Osteoblast (primary cell): ENCODE measurements around the gene MPZL3. TPM values are rescaled to one million over a fixed set of nuclear protein-coding genes. Genes with fewer than 3 reads are reported as not detected.

ENCODE experiments used
- DNase-seq: peaks from one replicate; pipeline ENCODE4 v3.0.0; 2011; ENCODE audit warnings: low spot score, mixed read lengths; ENCODE audit not compliant: insufficient read length; ENCODE audit errors: missing footprints
- H2AFZ ChIP-seq: 2 replicates; pipeline ENCODE4 v1.6.0; 2011; ENCODE audit warnings: mild to moderate bottlenecking, low read length
- H3K27ac ChIP-seq: 2 replicates; pipeline ENCODE4 v1.5.1; 2011; ENCODE audit warnings: mild to moderate bottlenecking, low read depth, low read length, moderate library complexity
- H3K27me3 ChIP-seq: 2 replicates; pipeline ENCODE4 v1.6.0; 2012; ENCODE audit warnings: mild to moderate bottlenecking, control low read depth, inconsistent platforms, low read length, moderate library complexity; ENCODE audit not compliant: insufficient read depth
- H3K36me3 ChIP-seq: 2 replicates; pipeline ENCODE4 v1.5.1; 2011; ENCODE audit warnings: mild to moderate bottlenecking, low read length, control low read depth, moderate library complexity; ENCODE audit not compliant: insufficient read depth
- H3K4me1 ChIP-seq: 2 replicates; pipeline ENCODE4 v1.5.1; 2011; ENCODE audit warnings: mild to moderate bottlenecking, low read length, control low read depth, moderate library complexity; ENCODE audit not compliant: insufficient read depth
- H3K4me2 ChIP-seq: 2 replicates; pipeline ENCODE4 v1.6.0; 2011; ENCODE audit warnings: mild to moderate bottlenecking, low read length; ENCODE audit not compliant: insufficient read depth
- H3K4me3 ChIP-seq: fragments of 200-600 bp; sonication (generic); 3 replicates; pipeline ENCODE4 v1.5.1; 2012; ENCODE audit warnings: mild to moderate bottlenecking, low read length, inconsistent platforms; ENCODE audit not compliant: insufficient read depth
- H3K79me2 ChIP-seq: 2 replicates; pipeline ENCODE4 v1.6.0; 2012; ENCODE audit warnings: mild to moderate bottlenecking, low read length, control low read depth, inconsistent platforms; ENCODE audit not compliant: insufficient read depth
- H3K9me3 ChIP-seq: 2 replicates; pipeline ENCODE4 v1.5.1; 2011; ENCODE audit warnings: low read depth, low read length, control low read depth
- H4K20me1 ChIP-seq: 2 replicates; pipeline ENCODE4 v1.6.0; 2012; ENCODE audit warnings: mild to moderate bottlenecking, low read length, control low read depth; ENCODE audit not compliant: insufficient read depth
- CTCF ChIP-seq: IDR thresholded peaks from 2 replicates; pipeline ENCODE4 v1.5.1; 2011; ENCODE audit warnings: mild to moderate bottlenecking, low read depth, low read length, moderate library complexity; ENCODE audit errors: extremely low read depth
- total RNA-seq: library from RNA; depleted of rRNA; stranded (reverse); fragments of >200 nt; gene quantifications from 2 replicates; pipeline ENCODE4 v1.2.3, GENCODE V29; 2012

The MPZL3 gene
- total RNA-seq, 1 donor, result 1.8 TPM

GRCh38 chr11:118215262-118215661, 36.9 kb downstream of the MPZL3 start:
- H3K36me3 ChIP-seq, result no peaks in the 10 kb centered on the region
- no peaks in the 10 kb centered on the region for H3K9me3 ChIP-seq
- no peak overlapping the region for H3K4me3 ChIP-seq
- no peak overlapping the region for H2AFZ ChIP-seq
- H3K27ac ChIP-seq, result no peak overlapping the region
- no peaks in the 10 kb centered on the region for H4K20me1 ChIP-seq
- no peaks in the 10 kb centered on the region for H3K79me2 ChIP-seq
- no peak for DNase-seq
- TF ChIP-seq CTCF, result no peak
- no peak overlapping the region for H3K4me2 ChIP-seq
- peaks cover 43% of the 10 kb centered on the region for H3K27me3 ChIP-seq
- no peaks in the 10 kb centered on the region for H3K4me1 ChIP-seq

GRCh38 chr11:118214210-118214914, 37.8 kb downstream of the MPZL3 start:
- DNase-seq, result no peak
- no peaks in the 10 kb centered on the region for H4K20me1 ChIP-seq
- H3K9me3 ChIP-seq, result no peaks in the 10 kb centered on the region
- H2AFZ ChIP-seq, result no peak overlapping the region
- H3K27ac ChIP-seq, result no peak overlapping the region
- H3K4me3 ChIP-seq, result no peak overlapping the region
- TF ChIP-seq CTCF, result no peak
- H3K4me2 ChIP-seq, result no peak overlapping the region
- no peaks in the 10 kb centered on the region for H3K4me1 ChIP-seq
- H3K27me3 ChIP-seq, result peaks cover 44% of the 10 kb centered on the region
- H3K36me3 ChIP-seq, result no peaks in the 10 kb centered on the region
- H3K79me2 ChIP-seq, result no peaks in the 10 kb centered on the region

- no peaks in the 10 kb centered on the region for H3K79me2 ChIP-seq
- H3K4me3 ChIP-seq, result no peak overlapping the region
- no peak overlapping the region for H2AFZ ChIP-seq
- no peaks in the 10 kb centered on the region for H3K9me3 ChIP-seq
- no peak overlapping the region for H3K27ac ChIP-seq
- H3K4me1 ChIP-seq, result no peaks in the 10 kb centered on the region
- H4K20me1 ChIP-seq, result no peaks in the 10 kb centered on the region
- TF ChIP-seq CTCF, result no peak
- H3K36me3 ChIP-seq, result no peaks in the 10 kb centered on the region
- peaks cover 49% of the 10 kb centered on the region for H3K27me3 ChIP-seq
- no peak overlapping the region for H3K4me2 ChIP-seq
- DNase-seq, result no peak
Measured at GRCh38 chr11:118213781-118214180, 38.4 kb downstream of the MPZL3 start.

GRCh38 chr11:118213201-118213600, 39.0 kb downstream of the MPZL3 start:
- Histone ChIP-seq H3K27me3 (peaks cover 53% of the 10 kb centered on the region), H3K4me3 (no peak overlapping the region), H4K20me1 (no peaks in the 10 kb centered on the region), H3K4me2 (no peak overlapping the region), H2AFZ (no peak overlapping the region), H3K27ac (no peak overlapping the region), H3K4me1 (no peaks in the 10 kb centered on the region), H3K9me3 (no peaks in the 10 kb centered on the region), H3K79me2 (no peaks in the 10 kb centered on the region), H3K36me3 (no peaks in the 10 kb centered on the region)
- TF ChIP-seq CTCF, result no peak
- no peak for DNase-seq
